Mammary epithelial cell (primary cell): ENCODE measurements around the gene SSBP2.

Experiments used
- CTCF ChIP-seq, 2 donors: IDR thresholded peaks in 1 of 2; conservative IDR thresholded peaks in 1 of 2; 2 replicates each; pipeline ENCODE4 v1.5.1; 2011 to 2012; ENCODE audit warnings: inconsistent platforms in 2 of 2, low read length in 2 of 2, mild to moderate bottlenecking in 2 of 2, control low read depth in 1 of 2, low read depth in 1 of 2; ENCODE audit not compliant: insufficient read depth in 1 of 2; ENCODE audit errors: extremely low read depth in 1 of 2
- EZH2 ChIP-seq: IDR thresholded peaks from 2 replicates; pipeline ENCODE4 v1.6.1; 2012; ENCODE audit warnings: low read length, inconsistent platforms, borderline replicate concordance

- TF ChIP-seq CTCF (conservative IDR thresholded peaks at IDR 0.05 in 1 of 2, IDR thresholded peaks at IDR 0.05 in 1 of 2; ENCODE audit: extremely low read depth in 1 of 2, insufficient read depth in 1 of 2, low read depth in 1 of 2, low read length in 2 of 2) = no peak
- no peak for TF ChIP-seq EZH2
Measured at GRCh38 chr5:81505672-81506071, 245.2 kb downstream of the SSBP2 start.
